Measurements from ENCODE around the gene TRIM7. TPM values are rescaled to one million over a fixed set of nuclear protein-coding genes. Genes with fewer than 3 reads are reported as not detected.
"Not testable (repeated sequence)": the region's sequence is repeated elsewhere in the genome, so short reads cannot be mapped to it uniquely, and the experiment has no call there.

TRIM7 gene
- total RNA-seq, 2 experiments from 2014 or later = 3.4 to 3.8 TPM

DNA sequence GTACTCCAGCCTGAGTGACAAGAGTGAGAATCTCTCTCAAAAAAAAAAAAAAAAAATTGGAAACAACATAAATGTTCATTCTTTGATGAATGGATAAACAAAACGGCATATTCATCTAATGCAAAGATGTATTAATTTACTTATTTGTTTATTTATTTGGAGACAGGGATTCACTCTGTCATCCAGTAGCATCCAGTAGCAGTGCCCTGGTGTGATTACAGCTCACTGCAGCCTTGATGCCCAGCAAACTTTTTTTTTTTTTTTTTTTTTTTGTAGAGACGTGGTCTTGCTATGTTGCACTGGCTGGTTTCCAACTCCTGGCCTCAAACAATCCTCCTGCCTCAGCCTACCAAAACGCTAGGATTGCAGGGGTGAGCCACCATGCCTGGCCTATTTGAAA, 33.2 kb downstream of the TRIM7 start:
- peaks cover 57% of the 10 kb centered on the region for H3K4me1 Mint-ChIP-seq (ENCODE audit: low read depth)
- H3K9me3 Mint-ChIP-seq = no peaks in the 10 kb centered on the region
- peaks cover 62% of the 10 kb centered on the region for H3K27me3 Mint-ChIP-seq
- TF ChIP-seq CTCF (IDR thresholded peaks at IDR 0.05) = no peak
- no peaks in the 10 kb centered on the region for H3K36me3 ChIP-seq (ENCODE audit: insufficient read depth, low read length)
- H3K27ac Mint-ChIP-seq = no peak overlapping the region
- peaks cover 0 to 27% of the 10 kb centered on the region in 2 experiments for H3K9me3 ChIP-seq (ENCODE audit: control insufficient read depth in 1 of 2, insufficient read depth in 1 of 2, low read length in 2 of 2)
- ChIA-PET CTCF (interaction anchor here (3.3 kb wide), 1 partner anchor 13 kb away, joined by 21 read pairs; no protein-coding TSS in a partner anchor), POLR2A (interaction anchor here (1.4 to 3.7 kb wide), 5 partner anchors 8 to 90 kb away, joined by 3 to 26 read pairs (median 12); no protein-coding TSS in a partner anchor)
- no peak overlapping the region for H3K4me3 Mint-ChIP-seq
- no peak overlapping the region for H3K4me3 ChIP-seq (ENCODE audit: low read length)
- no peak for ATAC-seq (ENCODE audit: poor library complexity)
- no peak overlapping the region for H3K27ac ChIP-seq (ENCODE audit: low read depth in 1 of 2, low read length in 2 of 2)
- H3K36me3 Mint-ChIP-seq (ENCODE audit: low read depth) = peaks cover 3% of the 10 kb centered on the region
- intact Hi-C loops (cut with DNase I, micrococcal nuclease) = loop anchor here (2.0 kb wide), 2 partner anchors 13 to 17 kb away; no protein-coding TSS in a partner anchor
- DNase-seq = no peak
- peaks cover 36 to 64% of the 10 kb centered on the region in 2 experiments for H3K27me3 ChIP-seq (ENCODE audit: control insufficient read depth in 1 of 2, insufficient read depth in 2 of 2, low read length in 2 of 2)
- H3K4me1 ChIP-seq (ENCODE audit: insufficient read depth, low read length) = peaks cover 36% of the 10 kb centered on the region

GRCh38 chr5:181170996-181171395, 34.0 kb downstream of the TRIM7 start:
- H3K4me3 ChIP-seq (ENCODE audit: low read length) = no peak overlapping the region
- POLR2A ChIA-PET = interaction anchor here (1.4 to 3.7 kb wide), 3 partner anchors 14 to 90 kb away, joined by 3 to 15 read pairs (median 3); no protein-coding TSS in a partner anchor
- peaks cover 36% of the 10 kb centered on the region for H3K4me1 ChIP-seq (ENCODE audit: insufficient read depth, low read length)
- H3K36me3 Mint-ChIP-seq (ENCODE audit: low read depth) = peaks cover 3% of the 10 kb centered on the region
- ATAC-seq (ENCODE audit: poor library complexity) = no peak
- H3K9me3 ChIP-seq (ENCODE audit: control insufficient read depth in 1 of 2, insufficient read depth in 1 of 2, low read length in 2 of 2) = peaks cover 0 to 29% of the 10 kb centered on the region in 2 experiments
- H3K27me3 ChIP-seq (ENCODE audit: control insufficient read depth in 1 of 2, insufficient read depth in 2 of 2, low read length in 2 of 2) = peaks cover 38 to 67% of the 10 kb centered on the region in 2 experiments
- H3K27ac ChIP-seq (ENCODE audit: low read depth in 1 of 2, low read length in 2 of 2) = no peak overlapping the region
- CTCF ChIA-PET = interaction anchor here (3.3 kb wide), 1 partner anchor 14 kb away, joined by 21 read pairs; no protein-coding TSS in a partner anchor
- no peak overlapping the region for H3K27ac Mint-ChIP-seq
- H3K4me1 Mint-ChIP-seq (ENCODE audit: low read depth) = peaks cover 61% of the 10 kb centered on the region
- intact Hi-C loops (cut with DNase I, micrococcal nuclease) = loop anchor here in 1 of 2 experiments (2.0 kb wide), 1 partner anchor 18 kb away; no protein-coding TSS in a partner anchor
- no peak for DNase-seq
- H3K4me3 Mint-ChIP-seq = no peak overlapping the region
- H3K9me3 Mint-ChIP-seq = no peaks in the 10 kb centered on the region
- H3K27me3 Mint-ChIP-seq = peaks cover 70% of the 10 kb centered on the region
- no peak for TF ChIP-seq CTCF (IDR thresholded peaks at IDR 0.05)
- H3K36me3 ChIP-seq (ENCODE audit: insufficient read depth, low read length) = no peaks in the 10 kb centered on the region

DNA sequence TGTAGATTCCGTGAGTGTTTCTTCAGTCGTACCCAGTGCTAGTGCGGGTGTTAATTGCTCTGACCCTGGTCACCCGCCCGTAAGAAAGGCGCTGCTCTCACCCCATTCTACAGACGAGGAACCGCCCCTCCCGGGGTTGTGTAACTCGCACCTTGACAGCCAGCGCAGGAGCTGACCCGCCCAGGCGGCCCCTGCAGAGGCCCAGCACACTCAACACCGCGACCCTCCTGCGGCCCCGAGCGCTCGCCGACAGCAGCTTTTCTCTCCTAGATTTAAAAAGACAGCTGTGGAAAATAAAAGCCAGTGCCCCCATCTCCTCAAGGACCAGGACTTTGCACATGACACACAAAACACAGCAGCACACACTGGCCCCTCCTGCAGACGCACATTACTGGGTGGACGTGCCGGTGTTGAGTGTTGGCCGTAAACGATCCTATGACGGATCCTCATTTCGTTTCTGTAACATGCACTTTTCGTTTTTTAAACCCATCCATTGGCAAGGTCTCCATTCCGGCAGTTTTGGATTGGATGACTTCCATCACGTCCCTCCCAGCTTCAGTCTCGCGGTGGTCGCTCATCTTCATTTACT, 34.7 kb downstream of the TRIM7 start:
- Mint-ChIP-seq H3K9me3 (no peaks in the 10 kb centered on the region), H3K27me3 (peaks cover 77% of the 10 kb centered on the region), H3K27ac (no peak overlapping the region), H3K36me3 (ENCODE audit: low read depth) (peaks cover 5% of the 10 kb centered on the region), H3K4me1 (ENCODE audit: low read depth) (peaks cover 67% of the 10 kb centered on the region), H3K4me3 (peak overlapping the region; percentile 62)
- H3K4me1 ChIP-seq (ENCODE audit: insufficient read depth, low read length) = peaks cover 36% of the 10 kb centered on the region
- no peaks in the 10 kb centered on the region for H3K36me3 ChIP-seq (ENCODE audit: insufficient read depth, low read length)
- intact Hi-C loops (cut with DNase I, micrococcal nuclease) = loop anchor here in 1 of 2 experiments (2.0 kb wide), 1 partner anchor 18 kb away; no protein-coding TSS in a partner anchor
- POLR2A ChIA-PET = interaction anchor here (0.8 to 1.4 kb wide), 3 partner anchors 14 to 91 kb away, joined by 3 to 5 read pairs (median 3); no protein-coding TSS in a partner anchor
- H3K9me3 ChIP-seq (ENCODE audit: control insufficient read depth in 1 of 2, insufficient read depth in 1 of 2, low read length in 2 of 2) = peaks cover 0 to 34% of the 10 kb centered on the region in 2 experiments
- TF ChIP-seq CTCF (IDR thresholded peaks at IDR 0.05) = no peak
- DNase-seq (no peak), ATAC-seq (ENCODE audit: poor library complexity) (no peak)
- CTCF ChIA-PET = interaction anchor here (0.6 to 3.3 kb wide), 2 partner anchors 14 to 37 kb away, joined by 5 to 21 read pairs; no protein-coding TSS in a partner anchor
- peaks cover 43 to 65% of the 10 kb centered on the region in 2 experiments for H3K27me3 ChIP-seq (ENCODE audit: control insufficient read depth in 1 of 2, insufficient read depth in 2 of 2, low read length in 2 of 2)
- no peak overlapping the region for H3K27ac ChIP-seq (ENCODE audit: low read depth in 1 of 2, low read length in 2 of 2)
- H3K4me3 ChIP-seq (ENCODE audit: low read length) = no peak overlapping the region

GRCh38 chr5:181169459-181170236, 35.3 kb downstream of the TRIM7 start:
- not testable (repeated sequence) for H3K9me3 Mint-ChIP-seq; H3K27ac ChIP-seq (ENCODE audit: low read depth in 1 of 2, low read length in 2 of 2); H3K36me3 ChIP-seq (ENCODE audit: insufficient read depth, low read length); H3K36me3 Mint-ChIP-seq (ENCODE audit: low read depth); H3K4me3 ChIP-seq (ENCODE audit: low read length)
- ChIA-PET CTCF (interaction anchor here (2.2 kb wide), 1 partner anchor 15 kb away, joined by 7 read pairs; no protein-coding TSS in a partner anchor), POLR2A (interaction anchor here (0.8 to 2.4 kb wide), 3 partner anchors 10 to 20 kb away, joined by 3 to 8 read pairs (median 5); no protein-coding TSS in a partner anchor)
- H3K4me1 Mint-ChIP-seq (ENCODE audit: low read depth) = peaks cover 70% of the 10 kb centered on the region
- DNase-seq = peak in 12 of 14 experiments; percentile 29 to 81 (median 58)
- peak; percentile 43 for ATAC-seq (ENCODE audit: poor library complexity)
- peaks cover 36% of the 10 kb centered on the region for H3K4me1 ChIP-seq (ENCODE audit: insufficient read depth, low read length)
- peaks cover 0 to 39% of the 10 kb centered on the region in 2 experiments for H3K9me3 ChIP-seq (ENCODE audit: control insufficient read depth in 1 of 2, insufficient read depth in 1 of 2, low read length in 2 of 2)
- H3K27ac Mint-ChIP-seq = peak overlapping the region; percentile 82
- peaks cover 79% of the 10 kb centered on the region for H3K27me3 Mint-ChIP-seq
- H3K27me3 ChIP-seq (ENCODE audit: control insufficient read depth in 1 of 2, insufficient read depth in 2 of 2, low read length in 2 of 2) = peaks cover 44 to 63% of the 10 kb centered on the region in 2 experiments
- intact Hi-C loops (cut with DNase I, micrococcal nuclease) = loop anchor here (2.0 to 10.0 kb wide), 3 partner anchors 19 to 365 kb away; partner anchors contain the start of gene MGAT1 (in 1 of the 2)
- peak overlapping the region; percentile 69 for H3K4me3 Mint-ChIP-seq

All from CD4-positive, alpha-beta T cell (primary cell).